Airway epithelial cell (primary cell): ENCODE results near the gene CCL13. TPM values are rescaled to one million over a fixed set of nuclear protein-coding genes. Genes with fewer than 3 reads are reported as not detected.

Experiments used
- total RNA-seq: library from RNA; depleted of rRNA; stranded (reverse); fragments of >200 nt; gene quantifications from 2 replicates; pipeline ENCODE4 v1.2.3, GENCODE V29; 2015

CCL13 gene
- not detected in 2 replicates for total RNA-seq

DNA sequence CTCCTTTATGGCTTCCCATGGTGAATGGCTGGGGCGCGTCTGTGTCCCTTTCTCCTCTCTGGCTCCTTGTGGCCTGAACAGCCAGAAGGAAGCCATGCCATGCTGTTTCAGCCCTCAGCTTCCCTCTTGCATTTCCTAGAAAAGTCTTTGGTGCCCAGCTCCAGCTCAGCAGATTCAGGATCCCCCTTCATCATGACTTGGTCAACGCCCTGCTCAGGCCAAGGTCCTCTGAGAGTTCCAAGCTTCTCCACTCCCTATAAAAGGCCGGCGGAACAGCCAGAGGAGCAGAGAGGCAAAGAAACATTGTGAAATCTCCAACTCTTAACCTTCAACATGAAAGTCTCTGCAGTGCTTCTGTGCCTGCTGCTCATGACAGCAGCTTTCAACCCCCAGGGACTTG lies at the start of gene CCL13:
TSS of gene CCL13 (plus strand) at position 287 of the 400 bp plus-strand sequence. CDS start at position 334, 47 bp downstream.

DNA sequence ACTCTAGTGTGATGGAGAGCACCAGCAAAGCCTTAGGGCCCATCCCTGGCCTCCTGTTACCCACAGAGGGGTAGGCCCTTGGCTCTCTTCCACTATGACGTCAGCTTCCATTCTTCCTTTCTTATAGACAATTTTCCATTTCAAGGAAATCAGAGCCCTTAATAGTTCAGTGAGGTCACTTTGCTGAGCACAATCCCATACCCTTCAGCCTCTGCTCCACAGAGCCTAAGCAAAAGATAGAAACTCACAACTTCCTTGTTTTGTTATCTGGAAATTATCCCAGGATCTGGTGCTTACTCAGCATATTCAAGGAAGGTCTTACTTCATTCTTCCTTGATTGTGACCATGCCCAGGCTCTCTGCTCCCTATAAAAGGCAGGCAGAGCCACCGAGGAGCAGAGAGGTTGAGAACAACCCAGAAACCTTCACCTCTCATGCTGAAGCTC lies 37.2 kb upstream of the CCL13 start, which contains the start of gene CCL8:
TSS of gene CCL8 (plus strand) at position 397 of the 445 bp plus-strand sequence. CDS start 67 bp downstream, outside the sequence.

DNA sequence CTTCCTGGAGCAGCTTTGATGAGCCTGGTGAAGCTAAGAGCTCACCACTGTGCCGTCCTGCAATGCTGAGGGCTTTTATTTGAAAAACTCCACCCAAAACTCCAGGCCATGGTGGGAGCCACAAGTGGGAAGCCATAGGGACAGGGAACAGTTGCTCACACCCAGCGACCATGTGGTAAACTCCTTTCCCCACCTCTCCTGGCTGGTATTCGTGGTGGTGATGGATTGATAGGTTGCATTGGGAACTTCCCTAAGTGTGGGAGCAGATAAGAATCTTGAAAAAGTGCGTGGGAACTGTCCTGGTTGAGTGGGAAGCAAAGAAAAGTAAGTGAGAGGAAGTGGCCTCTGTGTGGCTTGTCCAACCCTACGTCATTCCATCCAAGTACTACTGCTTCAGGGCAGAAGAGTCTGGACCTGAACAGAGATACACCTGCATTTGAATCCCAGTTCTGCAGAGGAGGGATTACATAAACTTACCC lies 6.9 kb downstream of the CCL13 start, which contains the start of gene CCL1:
TSS of gene CCL1 (minus strand) at position 51 of the 479 bp plus-strand sequence. CDS start 72 bp downstream, outside the sequence.

Other genes starting within 250 kb of the CCL13 start
- 0.23 TPM in 1 of 2 replicates, not detected in the other for gene CCL2, start 101.2 kb upstream of the CCL13 start, total RNA-seq
- gene CCL7, start 86.3 kb upstream of the CCL13 start, total RNA-seq = not detected in 2 replicates
- not detected in 2 replicates for gene CCL11, start 70.7 kb upstream of the CCL13 start, total RNA-seq
- not detected in 2 replicates for gene CCL8, start 37.0 kb upstream of the CCL13 start, total RNA-seq
- gene CCL1, start 6.8 kb downstream of the CCL13 start, total RNA-seq = not detected in 2 replicates
- not detected in 2 replicates for gene TMEM132E, start 223.1 kb downstream of the CCL13 start, total RNA-seq